CD14-positive monocyte (primary cell): Measurements from ENCODE around the gene RCAN3. TPM values are rescaled to one million over a fixed set of nuclear protein-coding genes. Genes with fewer than 3 reads are reported as not detected.

Source experiments
- DNase-seq, 3 donors: peaks; one replicate each; pipeline ENCODE4 v3.0.0-alpha.2; 2011 to 2022
- H2AFZ ChIP-seq: 2 replicates; pipeline ENCODE4 v1.6.0; 2012; ENCODE audit warnings: mild to moderate bottlenecking, low read depth, low read length, inconsistent platforms; ENCODE audit not compliant: insufficient read depth, poor library complexity, severe bottlenecking
- H3K27ac ChIP-seq, 2 donors: 1 replicate in 1 of 2; 2 replicates in 1 of 2; pipeline ENCODE4 v1.5.1; 2012 to 2013; ENCODE audit warnings: low read length in 2 of 2, control low read depth in 1 of 2, inconsistent platforms in 1 of 2, low read depth in 1 of 2, mild to moderate bottlenecking in 1 of 2
- H3K27me3 ChIP-seq, 2 donors: one replicate each; pipeline versions ENCODE4 v1.6.0 to v1.6.1; 2011 to 2013; ENCODE audit warnings: low read length in 2 of 2; ENCODE audit not compliant: control insufficient read depth in 2 of 2, insufficient read depth in 2 of 2
- H3K36me3 ChIP-seq, 2 donors: replicated peaks in 1 of 2; 1 replicate in 1 of 2; 2 replicates in 1 of 2; pipeline versions ENCODE4 v1.5.1 to v1.6.1; 2012 to 2013; ENCODE audit warnings: low read length in 2 of 2, control low read depth in 1 of 2, inconsistent platforms in 1 of 2, mild to moderate bottlenecking in 1 of 2; ENCODE audit not compliant: insufficient read depth in 2 of 2, control insufficient read depth in 1 of 2
- H3K4me1 ChIP-seq, 2 donors: 1 replicate in 1 of 2; 2 replicates in 1 of 2; pipeline versions ENCODE4 v1.5.1 to v1.6.1; 2012 to 2013; ENCODE audit warnings: low read length in 2 of 2, control low read depth in 1 of 2, inconsistent platforms in 1 of 2, mild to moderate bottlenecking in 1 of 2, moderate library complexity in 1 of 2; ENCODE audit not compliant: insufficient read depth in 2 of 2, control insufficient read depth in 1 of 2
- H3K4me2 ChIP-seq: replicated peaks from 2 replicates; pipeline ENCODE3; 2012; ENCODE audit warnings: low read length, moderate library complexity, mild to moderate bottlenecking; ENCODE audit not compliant: poor library complexity, severe bottlenecking; ENCODE audit errors: extremely low read depth
- H3K4me3 ChIP-seq, 3 experiments: fragments of 200-600 bp in 1 of 3; sonication (generic) in 1 of 3; replicated peaks in 1 of 3; 1 replicate in 2 of 3; 2 replicates in 1 of 3; pipeline ENCODE4 v1.5.1; 2011 to 2013; ENCODE audit warnings: low read length in 3 of 3, mild to moderate bottlenecking in 3 of 3, control low read depth in 2 of 3, low read depth in 2 of 3, inconsistent platforms in 1 of 3, moderate library complexity in 1 of 3
- H3K79me2 ChIP-seq: 2 replicates; pipeline ENCODE4 v1.6.0; 2012; ENCODE audit warnings: mild to moderate bottlenecking, control low read depth, inconsistent platforms, low read length, moderate library complexity; ENCODE audit not compliant: insufficient read depth
- H3K9ac ChIP-seq: 2 replicates; pipeline ENCODE4 v1.6.0; 2017; ENCODE audit warnings: low read length, mild to moderate bottlenecking; ENCODE audit not compliant: insufficient read depth, poor library complexity, severe bottlenecking
- H3K9me3 ChIP-seq, 2 donors: replicated peaks in 1 of 2; 1 replicate in 1 of 2; 2 replicates in 1 of 2; pipeline versions ENCODE4 v1.5.1 to v1.6.1; 2012 to 2013; ENCODE audit warnings: low read length in 2 of 2, control low read depth in 1 of 2; ENCODE audit not compliant: control insufficient read depth in 1 of 2, insufficient read depth in 1 of 2
- H4K20me1 ChIP-seq: 2 replicates; pipeline ENCODE4 v1.6.0; 2012; ENCODE audit warnings: mild to moderate bottlenecking, low read length, control low read depth, moderate library complexity; ENCODE audit not compliant: insufficient read depth
- H3K27ac Mint-ChIP-seq, 7 donors: one replicate each; pipeline ENCODE4 v1.8.0; 2020; ENCODE audit warnings: mild to moderate bottlenecking in 7 of 7, mixed read lengths in 7 of 7, moderate library complexity in 6 of 7, inconsistent platforms in 2 of 7
- H3K27me3 Mint-ChIP-seq, 3 donors: one replicate each; pipeline ENCODE4 v1.8.0; 2021 to 2022; ENCODE audit warnings: low read depth in 3 of 3, mild to moderate bottlenecking in 3 of 3, mixed read lengths in 3 of 3, moderate library complexity in 3 of 3, inconsistent platforms in 1 of 3
- H3K36me3 Mint-ChIP-seq, 2 donors: one replicate each; pipeline ENCODE4 v1.8.0; 2020; ENCODE audit warnings: mixed read lengths in 2 of 2, inconsistent platforms in 1 of 2, mild to moderate bottlenecking in 1 of 2
- H3K4me1 Mint-ChIP-seq: one replicate; pipeline ENCODE4 v1.8.0; 2020; ENCODE audit warnings: mild to moderate bottlenecking, mixed read lengths
- H3K4me3 Mint-ChIP-seq, 2 donors: one replicate each; pipeline ENCODE4 v1.8.0; 2020; ENCODE audit warnings: mild to moderate bottlenecking in 2 of 2, mixed read lengths in 2 of 2, moderate library complexity in 1 of 2
- H3K9me3 Mint-ChIP-seq, 7 donors: one replicate each; pipeline ENCODE4 v1.8.0; 2020 to 2022; ENCODE audit warnings: mixed read lengths in 7 of 7, mild to moderate bottlenecking in 6 of 7, moderate library complexity in 6 of 7, inconsistent platforms in 2 of 7
- CTCF ChIP-seq: fragments of 200-600 bp; IDR thresholded peaks from one replicate; pipeline ENCODE4 v1.8.0; 2022; ENCODE audit warnings: antibody characterized with exemption, mild to moderate bottlenecking
- WGBS: methylation state at CpG from one replicate; pipeline ENCODE4 v1.1.5; 2013; ENCODE audit warnings: missing lambda C conversion rate; ENCODE audit not compliant: insufficient coverage; 5-methylcytosine and 5-hydroxymethylcytosine counted together
- intact Hi-C, 2 donors: fragments of 100-400 bp; cut with micrococcal nuclease; formaldehyde crosslinking; loops; one replicate each; pipeline versions ENCODE4 v1.15.0 to v1.15.1; 2023
- polyA plus RNA-seq, 3 donors: library from polyadenylated mRNA; depleted of rRNA in 1 of 3; unstranded in 2 of 3; stranded (reverse) in 1 of 3; fragments of 300-500 nt in 2 of 3; fragments of >200 nt in 1 of 3; fragmentation: Illumina TruSeq in 2 of 3; gene quantifications; 1 replicate in 2 of 3; 2 replicates in 1 of 3; pipeline ENCODE4 v1.2.3, GENCODE V29; 2012 to 2021

RCAN3 gene
- polyA plus RNA-seq, 3 donors, result 7.1 to 9.1 (median 8.8) TPM

GRCh38 chr1:24570265-24571125 lies 67.9 kb downstream of the RCAN3 start:
- peaks cover 6 to 7% of the 10 kb centered on the region in 2 donors for H3K4me1 ChIP-seq
- intact Hi-C loops, result no loop called here
- H3K27ac ChIP-seq, result no peak overlapping the region
- H3K27ac Mint-ChIP-seq, result peak overlapping the region in 1 of 7 donors; percentile 3
- peaks cover 19% of the 10 kb centered on the region for H3K4me1 Mint-ChIP-seq
- TF ChIP-seq CTCF, result no peak
- H3K9me3 ChIP-seq, result no peaks in the 10 kb centered on the region
- H3K4me2 ChIP-seq, result no peak overlapping the region
- peaks cover 5 to 7% (median 6%) of the 10 kb centered on the region in 3 donors for H3K27me3 Mint-ChIP-seq
- H3K79me2 ChIP-seq, result no peaks in the 10 kb centered on the region
- no peak for DNase-seq
- H3K9me3 Mint-ChIP-seq, result peaks cover 0 to 2% (median 0%) of the 10 kb centered on the region in 7 donors
- WGBS, result 95% methylated on average over 3 of the region's 10 CpGs
- H3K36me3 Mint-ChIP-seq, result no peaks in the 10 kb centered on the region
- no peaks in the 10 kb centered on the region for H3K36me3 ChIP-seq
- no peak overlapping the region for H3K4me3 Mint-ChIP-seq
- H3K4me3 ChIP-seq, result no peak overlapping the region
- no peaks in the 10 kb centered on the region for H3K27me3 ChIP-seq
- H2AFZ ChIP-seq, result no peak overlapping the region
- no peak overlapping the region for H3K9ac ChIP-seq
- no peaks in the 10 kb centered on the region for H4K20me1 ChIP-seq

DNA sequence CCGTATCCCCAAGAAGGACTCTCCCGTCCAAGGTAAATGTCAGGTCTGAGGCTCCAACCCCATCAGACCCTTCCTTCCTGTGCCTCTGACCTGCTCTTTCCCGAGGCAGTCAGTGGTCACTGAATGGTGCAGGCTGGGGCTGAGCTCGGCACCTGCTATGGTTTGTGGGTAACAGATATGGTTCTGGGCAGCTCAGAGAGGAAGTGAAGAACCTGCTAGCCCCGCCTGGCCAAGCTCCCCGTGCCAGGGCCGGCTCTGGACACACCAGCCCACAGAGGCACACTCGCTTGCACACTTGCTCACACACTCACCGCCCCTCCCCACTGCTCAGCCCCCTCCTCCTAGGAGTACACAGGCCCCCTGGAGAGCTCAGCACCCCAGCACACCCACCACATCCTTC lies 69.7 kb downstream of the RCAN3 start:
- Mint-ChIP-seq H3K4me3 (peak overlapping the region; percentile 67 to 86), H3K27me3 (peaks cover 5 to 7% (median 6%) of the 10 kb centered on the region in 3 donors), H3K27ac (peak overlapping the region in 2 of 7 donors; percentile 50 to 51), H3K36me3 (no peaks in the 10 kb centered on the region), H3K9me3 (peaks cover 0 to 2% (median 0%) of the 10 kb centered on the region in 7 donors), H3K4me1 (peaks cover 16% of the 10 kb centered on the region)
- DNase-seq, result no peak
- Histone ChIP-seq H3K4me3 (no peak overlapping the region), H3K79me2 (no peaks in the 10 kb centered on the region), H3K36me3 (no peaks in the 10 kb centered on the region), H3K9me3 (no peaks in the 10 kb centered on the region), H3K9ac (peak overlapping the region; percentile 15), H3K27me3 (no peaks in the 10 kb centered on the region), H3K4me2 (peak overlapping the region; percentile 28), H3K4me1 (peaks cover 6 to 7% of the 10 kb centered on the region in 2 donors), H3K27ac (no peak overlapping the region), H2AFZ (peak overlapping the region; percentile 63), H4K20me1 (no peaks in the 10 kb centered on the region)
- no peak for TF ChIP-seq CTCF
- intact Hi-C loops, result no loop called here
- WGBS, result 4% methylated on average over 5 of the region's 9 CpGs
